ENCODE results near the gene ZNF714.

- TF ChIP-seq BHLHE40 (IDR thresholded peaks at IDR 0.05; ENCODE audit: low read length) (no peak), RAD21 (CRISPR knock-in tag; conservative IDR thresholded peaks at IDR 0.05 in 1 of 2, IDR thresholded peaks at IDR 0.05 in 1 of 2) (no peak), POLR2A (conservative IDR thresholded peaks at IDR 0.05) (no peak)
These were observed 56.1 kb downstream of the ZNF714 start for GRCh38 chr19:21138130-21138529.

Measured in K562 (cell line).